ENCODE data around the gene PPP2R3B.

The PPP2R3B gene

DNA sequence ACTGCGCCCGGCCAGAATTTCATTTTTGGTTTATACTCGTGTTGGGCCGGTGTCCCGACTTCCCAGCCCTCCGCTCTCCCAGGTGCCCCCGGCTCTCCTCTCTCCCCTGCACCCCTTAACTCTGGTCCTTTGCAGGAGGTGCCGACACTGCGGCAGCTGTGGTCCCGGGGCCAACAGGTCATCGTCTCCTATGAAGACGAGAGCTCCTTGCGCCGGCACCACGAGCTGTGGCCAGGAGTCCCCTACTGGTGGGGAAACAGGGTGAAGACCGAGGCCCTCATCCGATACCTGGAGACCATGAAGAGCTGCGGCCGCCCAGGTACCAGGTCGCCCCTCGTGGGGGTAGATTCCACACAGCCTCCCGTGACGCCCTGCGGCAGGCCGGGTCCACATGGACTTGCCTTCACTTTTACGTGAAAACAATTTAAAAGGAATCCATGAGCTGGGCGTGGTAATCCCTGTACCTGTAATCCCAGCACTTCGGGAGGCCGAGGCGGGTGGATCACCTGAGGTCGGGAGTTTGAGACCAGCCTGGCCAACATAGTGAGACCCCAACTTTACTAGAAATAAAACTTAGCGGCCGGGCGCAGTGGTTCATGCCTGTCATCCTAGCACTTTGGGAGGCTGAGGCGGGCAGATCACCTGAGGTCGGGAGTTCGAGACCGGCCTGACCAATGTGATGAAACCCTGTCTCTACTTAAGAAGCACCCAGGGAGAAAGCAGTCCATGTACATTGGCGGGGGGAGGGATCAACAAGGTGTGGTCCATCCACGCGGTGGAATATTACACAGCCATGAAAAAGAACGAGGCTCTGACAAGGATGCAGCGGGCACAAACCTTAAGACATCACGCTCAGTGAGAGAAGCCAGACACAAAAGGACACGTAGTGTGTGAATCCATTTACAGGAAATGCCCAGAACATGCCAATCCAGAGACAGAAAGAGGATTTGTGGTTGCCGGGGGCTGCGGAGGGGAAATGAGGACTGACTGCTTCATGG lies 93.5 kb downstream of the PPP2R3B start:
- DNase-seq, result no peak

DNA sequence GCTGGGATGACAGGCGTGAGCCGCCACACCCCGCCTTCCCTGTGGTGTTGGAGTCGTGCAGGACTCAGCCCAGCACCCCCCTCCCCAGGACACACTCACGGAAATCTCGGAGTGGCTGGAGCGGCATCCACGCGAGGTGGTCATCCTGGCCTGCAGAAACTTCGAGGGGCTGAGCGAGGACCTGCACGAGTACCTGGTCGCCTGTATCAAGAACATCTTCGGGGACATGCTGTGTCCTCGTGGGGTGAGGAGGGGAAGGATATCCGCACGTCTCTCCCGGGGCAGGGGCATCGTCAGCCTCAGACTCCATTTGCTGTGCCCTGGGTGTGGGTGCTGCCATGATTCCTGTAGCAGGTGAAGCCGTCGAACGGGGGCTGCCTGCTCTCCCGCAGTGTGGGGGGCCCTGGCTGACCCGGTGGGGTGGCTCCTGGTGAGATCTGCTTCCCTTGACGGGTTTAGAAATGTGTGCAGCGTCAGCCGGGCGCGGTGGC lies 95.3 kb downstream of the PPP2R3B start:
- no peak for DNase-seq

DNA sequence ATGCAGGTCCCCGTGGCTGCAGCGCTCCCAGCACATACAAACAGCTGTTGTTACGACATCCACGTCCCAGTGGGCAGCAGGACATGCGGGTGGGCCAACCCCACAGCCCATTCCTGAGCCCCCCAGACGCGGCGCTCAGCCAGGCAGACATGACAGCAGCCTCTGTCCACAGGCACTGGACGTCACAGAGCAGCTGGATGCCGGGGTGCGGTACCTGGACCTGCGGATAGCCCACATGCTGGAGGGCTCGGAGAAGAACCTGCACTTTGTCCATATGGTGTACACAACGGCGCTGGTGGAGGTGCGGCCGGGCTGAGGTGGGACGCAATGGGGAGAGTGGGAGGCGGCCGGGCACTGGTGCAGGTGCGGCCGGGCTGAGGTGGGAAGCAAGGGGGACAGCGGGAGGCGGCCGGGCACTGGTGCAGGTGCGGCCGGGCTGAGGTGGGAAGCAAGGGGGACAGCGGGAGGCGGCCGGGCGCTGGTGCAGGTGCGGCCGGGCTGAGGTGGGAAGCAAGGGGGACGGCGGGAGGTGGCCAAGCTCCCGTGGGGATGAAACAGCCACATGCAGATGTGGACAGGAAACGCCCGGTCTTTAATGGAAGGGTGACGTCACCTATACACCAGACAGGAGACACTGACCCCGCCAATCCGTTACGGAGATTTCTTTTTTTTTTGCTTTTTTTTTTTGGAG lies 96.1 kb downstream of the PPP2R3B start:
- no peak for DNase-seq

DNA sequence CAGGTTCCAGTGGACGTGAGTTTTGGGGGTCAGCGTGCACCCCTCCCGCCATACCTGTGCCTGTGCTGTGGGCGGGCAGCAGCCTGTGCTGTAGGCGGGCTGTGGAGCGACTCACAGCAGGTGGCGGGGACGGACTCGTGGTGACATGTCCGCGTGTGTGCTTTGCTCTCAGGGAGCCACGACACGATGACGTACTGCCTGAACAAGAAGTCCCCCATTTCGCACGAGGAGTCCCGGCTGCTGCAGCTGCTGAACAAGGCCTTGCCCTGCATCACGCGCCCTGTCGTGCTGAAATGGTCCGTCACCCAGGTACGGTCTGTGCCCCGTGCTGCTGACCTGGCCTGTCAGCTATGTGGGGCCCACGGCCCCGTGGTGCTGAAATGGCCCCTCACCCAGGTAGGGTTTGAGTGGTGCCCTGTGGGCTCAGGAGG lies 98.1 kb downstream of the PPP2R3B start:
- DNase-seq, result no peak

DNA sequence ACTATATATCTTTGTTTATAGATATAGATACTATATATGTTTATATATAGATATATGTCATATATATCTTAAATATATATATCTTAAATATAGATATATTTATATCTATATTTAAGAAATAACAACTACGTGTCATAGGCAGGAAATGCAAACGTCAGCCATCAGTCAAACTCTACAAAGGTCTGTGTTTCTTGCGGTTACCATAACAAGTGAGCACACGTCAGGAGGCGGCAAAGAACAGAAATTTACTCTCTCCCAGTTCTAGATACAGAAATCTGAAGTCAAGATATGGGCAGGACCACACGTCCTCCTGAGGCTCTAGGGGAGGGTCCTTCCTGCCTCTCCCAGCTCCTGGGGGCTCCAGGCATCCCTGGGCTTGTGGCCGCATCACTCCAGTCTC lies 99.0 kb downstream of the PPP2R3B start:
- DNase-seq, result no peak

DNA sequence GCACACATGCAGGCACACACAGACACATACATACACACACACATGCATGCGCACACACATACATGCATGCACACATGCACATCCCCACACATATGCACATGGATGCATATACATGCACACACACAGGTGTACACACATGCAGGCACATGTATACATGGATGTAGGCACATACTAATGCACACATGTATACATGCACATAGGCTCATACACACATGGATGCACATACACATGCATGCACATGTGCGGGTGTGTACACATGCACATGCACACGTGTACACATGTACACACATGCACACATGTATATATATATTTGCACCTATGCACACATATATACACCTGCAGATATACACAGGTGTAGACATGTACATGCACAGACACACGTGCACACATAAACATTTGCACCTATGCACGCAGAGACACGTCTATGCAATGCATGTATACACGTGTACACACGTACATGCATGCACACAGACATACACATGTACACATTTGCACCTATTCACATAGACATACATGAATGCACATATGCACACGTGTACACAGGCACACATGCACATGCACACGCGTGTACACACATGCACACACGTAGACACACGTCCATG lies 101.5 kb downstream of the PPP2R3B start:
- DNase-seq, result no peak
